ENCODE measurements around the gene ZSWIM3. TPM values are rescaled to one million over a fixed set of nuclear protein-coding genes. Genes with fewer than 3 reads are reported as not detected.
A peak's percentile ranks its signal among the peaks of the same experiment; 100 is the strongest.

ZSWIM3 gene
- total and polyA plus RNA-seq, 2 donors (not counting 1 experiment from before 2014, with no cell fraction given) = 3.6 to 7.6 TPM

DNA sequence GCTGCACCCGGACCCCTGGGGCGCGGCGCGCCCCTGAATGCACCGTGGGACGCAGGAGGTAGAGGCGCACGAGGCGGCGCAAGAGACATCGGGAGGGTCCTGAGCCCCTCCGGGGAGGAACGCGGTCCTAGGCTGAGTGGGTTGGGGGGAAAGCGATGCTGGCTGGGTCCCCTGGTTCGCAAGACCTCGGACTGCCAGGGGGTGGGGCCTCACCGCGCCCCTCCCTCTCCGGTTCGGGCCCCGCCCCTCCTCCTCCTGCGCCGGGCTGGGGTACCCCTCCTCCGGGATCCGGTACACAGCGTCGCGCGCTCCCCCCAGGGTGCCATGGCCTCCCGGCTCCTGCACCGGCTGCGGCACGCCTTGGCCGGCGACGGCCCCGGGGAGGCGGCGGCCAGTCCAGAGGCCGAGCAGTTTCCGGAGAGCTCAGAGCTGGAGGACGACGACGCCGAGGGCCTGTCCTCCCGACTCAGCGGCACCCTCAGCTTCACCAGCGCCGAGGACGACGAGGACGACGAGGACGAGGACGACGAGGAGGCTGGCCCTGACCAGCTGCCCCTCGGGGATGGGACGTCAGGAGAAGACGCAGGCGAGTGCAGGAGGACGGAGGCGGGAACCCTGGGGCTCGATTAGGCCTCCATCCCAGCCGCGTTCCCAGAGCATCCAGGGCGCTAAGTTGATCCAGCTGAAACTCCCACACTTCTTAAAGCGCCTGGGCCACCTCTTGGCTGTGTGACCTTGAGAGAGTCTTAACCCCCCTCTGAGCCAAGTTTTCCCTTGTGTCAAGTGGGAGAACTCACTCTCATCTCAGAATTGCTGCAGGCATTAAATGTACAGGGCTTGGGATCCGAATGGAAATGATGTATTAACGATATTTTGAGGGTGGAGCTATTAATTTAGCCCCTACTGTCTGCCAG, 23.3 kb upstream of the ZSWIM3 start:
- Histone ChIP-seq H3K9me3 (ENCODE audit: control insufficient read depth, insufficient read depth, low read depth, low read length) (no peaks in the 10 kb centered on the region), H3K4me3 (replicated peaks in 1 of 4; ENCODE audit: control extremely low read depth in 1 of 4, insufficient read depth in 1 of 4, low read depth in 3 of 4, low read length in 4 of 4) (peak overlapping the region; percentile 71 to 90 (median 79)), H2AFZ (ENCODE audit: low read length) (peak overlapping the region; percentile 52), H3K36me3 (ENCODE audit: control insufficient read depth, insufficient read depth, low read length) (no peaks in the 10 kb centered on the region), H3K79me2 (ENCODE audit: control insufficient read depth, insufficient read depth, low read length) (peaks cover 17% of the 10 kb centered on the region), H3K27ac (ENCODE audit: insufficient read depth, low read length) (peak overlapping the region; percentile 90), H4K20me1 (ENCODE audit: control insufficient read depth, extremely low read depth, insufficient read depth, low read length) (no peaks in the 10 kb centered on the region), H3K4me2 (ENCODE audit: extremely low read depth, insufficient read depth, low read length) (peak overlapping the region; percentile 95), H3K4me1 (ENCODE audit: control insufficient read depth, extremely low read depth, insufficient read depth, low read length) (peaks cover 21% of the 10 kb centered on the region), H3K9ac (ENCODE audit: insufficient read depth, low read length) (peak overlapping the region; percentile 92), H3K27me3 (ENCODE audit: control insufficient read depth, insufficient read depth, low read length) (no peaks in the 10 kb centered on the region)
- TF ChIP-seq EZH2 (IDR thresholded peaks at IDR 0.05; ENCODE audit: low read length, missing control alignments) = no peak
- TF ChIP-seq, protein P1, sequence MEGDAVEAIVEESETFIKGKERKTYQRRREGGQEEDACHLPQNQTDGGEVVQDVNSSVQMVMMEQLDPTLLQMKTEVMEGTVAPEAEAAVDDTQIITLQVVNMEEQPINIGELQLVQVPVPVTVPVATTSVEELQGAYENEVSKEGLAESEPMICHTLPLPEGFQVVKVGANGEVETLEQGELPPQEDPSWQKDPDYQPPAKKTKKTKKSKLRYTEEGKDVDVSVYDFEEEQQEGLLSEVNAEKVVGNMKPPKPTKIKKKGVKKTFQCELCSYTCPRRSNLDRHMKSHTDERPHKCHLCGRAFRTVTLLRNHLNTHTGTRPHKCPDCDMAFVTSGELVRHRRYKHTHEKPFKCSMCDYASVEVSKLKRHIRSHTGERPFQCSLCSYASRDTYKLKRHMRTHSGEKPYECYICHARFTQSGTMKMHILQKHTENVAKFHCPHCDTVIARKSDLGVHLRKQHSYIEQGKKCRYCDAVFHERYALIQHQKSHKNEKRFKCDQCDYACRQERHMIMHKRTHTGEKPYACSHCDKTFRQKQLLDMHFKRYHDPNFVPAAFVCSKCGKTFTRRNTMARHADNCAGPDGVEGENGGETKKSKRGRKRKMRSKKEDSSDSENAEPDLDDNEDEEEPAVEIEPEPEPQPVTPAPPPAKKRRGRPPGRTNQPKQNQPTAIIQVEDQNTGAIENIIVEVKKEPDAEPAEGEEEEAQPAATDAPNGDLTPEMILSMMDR (conservative IDR thresholded peaks at IDR 0.05 in 1 of 2, IDR thresholded peaks at IDR 0.05 in 1 of 2; ENCODE audit: low read depth in 1 of 2, low read length in 2 of 2) = no peak
- DNase-seq (ENCODE audit: low read depth in 2 of 2) = peak; percentile 67 to 73

DNA sequence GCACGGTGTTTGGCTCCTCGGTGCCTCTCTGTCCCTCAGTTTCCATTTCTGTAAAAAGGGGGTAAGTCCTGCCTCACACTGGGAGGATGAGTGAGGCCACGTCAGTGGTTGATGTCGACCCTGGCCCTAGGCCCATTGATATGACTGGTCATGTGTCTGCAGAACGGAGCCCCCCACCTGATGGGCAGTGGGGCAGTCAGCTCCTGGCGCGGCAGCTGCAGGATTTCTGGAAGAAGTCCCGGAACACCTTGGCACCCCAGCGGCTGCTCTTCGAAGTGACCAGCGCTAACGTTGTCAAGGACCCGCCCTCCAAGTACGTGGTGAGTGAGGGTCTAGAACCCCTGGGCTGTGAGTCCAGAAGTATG, 22.6 kb upstream of the ZSWIM3 start:
- H4K20me1 ChIP-seq (ENCODE audit: control insufficient read depth, extremely low read depth, insufficient read depth, low read length) = no peaks in the 10 kb centered on the region
- H3K27ac ChIP-seq (ENCODE audit: insufficient read depth, low read length) = peak overlapping the region; percentile 90
- peaks cover 17% of the 10 kb centered on the region for H3K79me2 ChIP-seq (ENCODE audit: control insufficient read depth, insufficient read depth, low read length)
- peak overlapping the region; percentile 71 to 90 (median 79) for H3K4me3 ChIP-seq (replicated peaks in 1 of 4; ENCODE audit: control extremely low read depth in 1 of 4, insufficient read depth in 1 of 4, low read depth in 3 of 4, low read length in 4 of 4)
- peaks cover 21% of the 10 kb centered on the region for H3K4me1 ChIP-seq (ENCODE audit: control insufficient read depth, extremely low read depth, insufficient read depth, low read length)
- no peaks in the 10 kb centered on the region for H3K36me3 ChIP-seq (ENCODE audit: control insufficient read depth, insufficient read depth, low read length)
- H3K4me2 ChIP-seq (ENCODE audit: extremely low read depth, insufficient read depth, low read length) = peak overlapping the region; percentile 95
- H3K27me3 ChIP-seq (ENCODE audit: control insufficient read depth, insufficient read depth, low read length) = no peaks in the 10 kb centered on the region
- DNase-seq (ENCODE audit: low read depth in 2 of 2) = no peak
- H3K9ac ChIP-seq (ENCODE audit: insufficient read depth, low read length) = peak overlapping the region; percentile 92
- TF ChIP-seq, protein P1 (conservative IDR thresholded peaks at IDR 0.05 in 1 of 2, IDR thresholded peaks at IDR 0.05 in 1 of 2; ENCODE audit: low read depth in 1 of 2, low read length in 2 of 2) = no peak
- H3K9me3 ChIP-seq (ENCODE audit: control insufficient read depth, insufficient read depth, low read depth, low read length) = no peaks in the 10 kb centered on the region
- H2AFZ ChIP-seq (ENCODE audit: low read length) = no peak overlapping the region

DNA sequence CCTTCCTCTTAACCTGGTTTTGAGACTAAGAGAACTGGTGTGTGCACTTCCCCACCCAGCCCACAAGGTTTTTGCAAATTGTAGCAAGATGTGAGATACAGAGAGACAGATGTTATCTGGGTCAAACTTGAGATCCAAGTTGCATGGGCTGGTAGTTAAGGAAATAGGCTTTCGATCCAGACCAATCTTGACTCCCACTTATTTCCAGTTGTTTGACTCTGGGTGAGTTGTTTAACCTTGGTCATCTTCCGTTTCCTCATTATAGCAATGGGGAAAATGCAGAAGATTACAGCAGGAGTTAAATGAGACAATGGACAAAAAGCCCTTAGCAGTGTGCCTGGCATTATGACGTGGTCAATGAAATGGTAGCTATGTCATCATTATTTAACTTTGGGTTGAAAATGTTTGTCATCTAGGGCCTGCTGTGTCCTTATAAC, 22.1 kb upstream of the ZSWIM3 start:
- peaks cover 17% of the 10 kb centered on the region for H3K79me2 ChIP-seq (ENCODE audit: control insufficient read depth, insufficient read depth, low read length)
- H3K9ac ChIP-seq (ENCODE audit: insufficient read depth, low read length) = no peak overlapping the region
- H3K4me3 ChIP-seq (replicated peaks in 1 of 4; ENCODE audit: control extremely low read depth in 1 of 4, insufficient read depth in 1 of 4, low read depth in 3 of 4, low read length in 4 of 4) = peak overlapping the region; percentile 71 to 90 (median 79)
- peaks cover 21% of the 10 kb centered on the region for H3K4me1 ChIP-seq (ENCODE audit: control insufficient read depth, extremely low read depth, insufficient read depth, low read length)
- peaks cover 3% of the 10 kb centered on the region for H3K36me3 ChIP-seq (ENCODE audit: control insufficient read depth, insufficient read depth, low read length)
- no peaks in the 10 kb centered on the region for H3K9me3 ChIP-seq (ENCODE audit: control insufficient read depth, insufficient read depth, low read depth, low read length)
- H4K20me1 ChIP-seq (ENCODE audit: control insufficient read depth, extremely low read depth, insufficient read depth, low read length) = no peaks in the 10 kb centered on the region
- DNase-seq (ENCODE audit: low read depth in 2 of 2) = peak in 1 of 2 donors; percentile 8
- H3K27ac ChIP-seq (ENCODE audit: insufficient read depth, low read length) = peak overlapping the region; percentile 90
- H3K4me2 ChIP-seq (ENCODE audit: extremely low read depth, insufficient read depth, low read length) = peak overlapping the region; percentile 95
- TF ChIP-seq, protein P1 (conservative IDR thresholded peaks at IDR 0.05 in 1 of 2, IDR thresholded peaks at IDR 0.05 in 1 of 2; ENCODE audit: low read depth in 1 of 2, low read length in 2 of 2) = no peak
- TF ChIP-seq EZH2 (IDR thresholded peaks at IDR 0.05; ENCODE audit: low read length, missing control alignments) = no peak
- H2AFZ ChIP-seq (ENCODE audit: low read length) = no peak overlapping the region
- H3K27me3 ChIP-seq (ENCODE audit: control insufficient read depth, insufficient read depth, low read length) = no peaks in the 10 kb centered on the region

Measured in fibroblast of lung (primary cell).